ENCODE results near the gene LRFN3.
"Not testable (repeated sequence)": the region's sequence is repeated elsewhere in the genome, so short reads cannot be mapped to it uniquely, and the experiment has no call there.

Gene LRFN3, protein sequence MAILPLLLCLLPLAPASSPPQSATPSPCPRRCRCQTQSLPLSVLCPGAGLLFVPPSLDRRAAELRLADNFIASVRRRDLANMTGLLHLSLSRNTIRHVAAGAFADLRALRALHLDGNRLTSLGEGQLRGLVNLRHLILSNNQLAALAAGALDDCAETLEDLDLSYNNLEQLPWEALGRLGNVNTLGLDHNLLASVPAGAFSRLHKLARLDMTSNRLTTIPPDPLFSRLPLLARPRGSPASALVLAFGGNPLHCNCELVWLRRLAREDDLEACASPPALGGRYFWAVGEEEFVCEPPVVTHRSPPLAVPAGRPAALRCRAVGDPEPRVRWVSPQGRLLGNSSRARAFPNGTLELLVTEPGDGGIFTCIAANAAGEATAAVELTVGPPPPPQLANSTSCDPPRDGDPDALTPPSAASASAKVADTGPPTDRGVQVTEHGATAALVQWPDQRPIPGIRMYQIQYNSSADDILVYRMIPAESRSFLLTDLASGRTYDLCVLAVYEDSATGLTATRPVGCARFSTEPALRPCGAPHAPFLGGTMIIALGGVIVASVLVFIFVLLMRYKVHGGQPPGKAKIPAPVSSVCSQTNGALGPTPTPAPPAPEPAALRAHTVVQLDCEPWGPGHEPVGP

DNA sequence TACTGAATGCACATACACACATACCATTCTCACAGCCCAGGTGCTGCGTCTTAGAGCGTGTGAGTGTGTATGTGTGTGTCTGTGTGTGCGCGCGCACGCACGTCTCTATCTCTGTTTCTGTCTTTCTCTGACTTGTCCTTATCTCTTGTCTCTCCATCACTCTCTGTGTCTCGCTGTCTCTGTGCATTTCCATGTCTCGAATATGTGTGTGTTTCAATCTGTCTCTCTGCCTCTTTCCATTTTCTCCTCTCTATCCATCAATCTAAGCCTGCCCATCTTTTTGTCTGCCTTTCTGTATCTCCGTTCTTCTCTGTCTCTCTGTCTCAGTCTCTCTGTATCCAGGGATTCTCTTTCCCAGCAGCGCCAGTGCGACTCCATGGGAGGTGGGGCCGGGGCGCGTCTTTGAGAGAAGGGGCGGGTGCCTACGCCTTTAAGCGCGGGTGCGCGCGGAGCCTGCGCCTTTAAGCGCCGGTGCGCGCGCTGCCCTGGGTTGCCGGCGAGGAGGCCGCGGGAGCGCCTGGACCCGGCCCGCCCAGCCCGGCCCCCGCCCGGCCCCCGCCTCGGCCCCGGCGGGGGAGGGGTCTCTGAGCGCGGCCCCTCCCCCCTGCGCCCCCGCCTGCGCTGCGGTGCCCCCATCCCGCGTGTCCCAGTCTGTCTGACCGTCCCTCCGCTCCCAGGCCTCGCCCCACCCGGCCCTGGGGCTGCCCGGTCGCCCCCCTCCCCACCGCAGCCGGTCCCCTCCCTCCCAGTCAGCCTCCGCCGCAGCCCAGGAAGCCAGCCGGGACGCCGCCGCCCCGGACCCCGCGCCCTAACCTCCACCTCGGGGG, at the start of gene LRFN3:
Gene LRFN3, plus strand, starts transcription at position 464 of the 827 bp plus-strand sequence. CDS start 3,052 bp downstream, outside the sequence.
- peak; percentile 14 for DNase-seq

DNA sequence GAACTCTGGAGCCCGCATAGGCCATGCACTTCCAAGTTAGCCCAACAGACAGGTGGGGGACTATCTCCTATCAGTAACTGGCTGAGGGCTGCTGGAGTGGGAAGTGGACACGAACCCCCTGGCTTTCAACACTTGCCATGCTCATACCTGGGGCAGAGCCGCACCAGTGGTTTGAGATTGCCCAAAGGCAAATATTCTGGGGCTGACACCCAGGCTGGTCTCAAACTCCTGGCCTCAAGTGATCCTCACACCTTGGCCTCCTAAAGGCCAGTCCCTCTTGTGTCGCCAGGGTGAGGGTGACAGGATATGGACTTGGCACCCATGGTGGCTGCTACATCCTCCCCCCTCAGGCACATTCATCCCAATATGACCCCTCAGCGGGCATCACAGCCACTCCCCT, 49.0 kb upstream of the LRFN3 start:
- no peak for DNase-seq

DNA sequence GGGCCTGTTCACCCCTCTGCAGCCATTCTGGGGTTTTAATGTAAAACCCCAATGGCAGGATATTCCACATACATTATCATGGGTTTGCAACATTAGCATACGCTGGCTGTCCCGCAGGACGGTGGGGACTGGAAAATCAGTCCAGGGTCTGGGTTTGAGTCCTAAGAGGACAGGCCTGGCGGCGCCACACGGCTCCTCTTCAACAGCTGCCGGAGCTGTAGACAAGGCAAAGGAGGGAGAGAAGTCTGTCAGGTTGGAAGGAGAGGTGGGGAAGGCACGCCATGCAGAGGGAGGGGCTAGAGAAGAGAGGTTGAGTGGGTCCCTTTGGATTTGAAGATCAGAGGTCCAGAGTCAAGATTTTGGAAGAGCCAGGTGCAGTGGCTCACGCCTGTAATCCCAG, 47.8 kb upstream of the LRFN3 start:
- DNase-seq = no peak

DNA sequence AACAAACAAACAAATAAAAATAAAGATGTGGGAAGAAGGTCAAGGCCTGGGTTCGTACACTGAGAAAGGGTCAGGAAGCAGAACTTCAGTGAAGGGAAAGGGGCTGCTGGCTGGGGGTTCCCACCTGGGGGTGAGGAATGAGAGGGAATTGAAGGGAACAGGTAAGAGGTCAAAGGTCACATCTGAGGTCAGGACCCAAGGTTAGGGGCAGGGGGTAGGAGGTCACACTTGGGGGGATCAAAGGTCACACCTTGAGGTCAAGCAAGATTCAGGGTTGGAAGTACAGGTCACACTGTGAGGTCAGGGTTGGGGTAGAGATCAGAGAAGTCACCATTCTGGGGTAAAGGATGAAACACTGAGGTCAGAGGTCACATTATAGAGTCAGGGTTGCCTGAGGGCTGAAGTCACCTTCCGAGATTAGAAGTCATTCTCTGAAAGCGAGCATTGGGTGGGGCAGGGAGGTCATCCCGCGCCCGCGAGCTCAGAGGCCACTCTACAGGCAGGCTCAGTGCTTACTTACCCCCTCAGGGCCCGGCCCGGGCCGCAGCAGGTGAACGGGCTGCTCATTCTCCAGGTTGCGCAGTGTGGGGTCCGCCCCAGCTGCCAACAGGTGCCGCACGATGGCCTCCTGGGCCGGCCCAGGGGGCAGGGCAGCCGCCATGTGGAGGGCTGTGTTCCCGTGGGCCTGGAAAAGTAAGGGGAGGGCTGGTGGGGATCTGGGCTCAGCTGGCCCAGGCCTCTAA, 46.6 kb upstream of the LRFN3 start:
- DNase-seq = no peak

DNA sequence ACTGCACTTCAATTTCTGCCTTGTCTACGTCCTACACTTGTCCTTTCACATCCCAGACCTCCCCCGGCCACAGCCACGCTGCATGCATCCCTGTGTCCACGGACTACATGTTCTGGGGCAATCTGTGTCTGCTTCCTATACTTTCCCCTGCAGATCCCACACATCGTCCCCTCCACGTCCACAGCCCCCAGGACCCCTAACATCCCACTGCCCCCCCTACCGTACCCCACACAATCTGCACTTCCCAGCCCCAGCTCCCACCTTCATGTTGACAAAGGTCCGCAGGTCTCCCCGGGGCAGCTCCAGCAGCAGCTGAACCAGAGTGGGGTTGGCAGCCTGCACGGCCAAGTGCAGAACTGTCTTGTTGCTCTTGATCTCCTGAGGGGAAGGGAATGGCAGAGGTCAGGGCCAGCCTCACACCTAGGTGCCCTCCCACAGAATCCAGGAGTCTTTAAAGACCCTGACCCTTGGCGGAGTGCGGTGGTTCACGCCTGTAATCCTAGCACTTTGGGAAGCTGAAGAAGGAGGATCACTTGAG, 46.0 kb upstream of the LRFN3 start:
- no peak for DNase-seq

DNA sequence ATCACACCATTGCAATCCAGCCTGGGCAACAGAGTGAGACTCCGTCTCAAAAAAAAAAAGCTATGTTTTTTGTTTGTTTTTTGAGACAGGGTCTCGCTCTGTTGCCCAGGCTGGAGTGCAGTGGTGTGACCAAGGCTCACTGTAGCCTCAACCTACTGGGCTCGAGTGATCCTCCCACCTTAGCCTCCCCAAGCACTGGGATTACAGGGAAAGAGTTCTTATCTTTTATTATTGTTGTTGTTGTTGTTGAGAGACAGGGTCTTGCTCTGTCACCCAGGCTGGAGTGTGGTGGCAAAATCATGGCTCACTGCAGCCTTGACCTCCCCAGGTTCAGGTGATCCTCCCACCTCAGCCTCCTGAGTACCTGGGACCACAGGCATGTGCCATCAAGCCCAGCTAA, 44.4 kb upstream of the LRFN3 start:
- DNase-seq = not testable (repeated sequence)

DNA sequence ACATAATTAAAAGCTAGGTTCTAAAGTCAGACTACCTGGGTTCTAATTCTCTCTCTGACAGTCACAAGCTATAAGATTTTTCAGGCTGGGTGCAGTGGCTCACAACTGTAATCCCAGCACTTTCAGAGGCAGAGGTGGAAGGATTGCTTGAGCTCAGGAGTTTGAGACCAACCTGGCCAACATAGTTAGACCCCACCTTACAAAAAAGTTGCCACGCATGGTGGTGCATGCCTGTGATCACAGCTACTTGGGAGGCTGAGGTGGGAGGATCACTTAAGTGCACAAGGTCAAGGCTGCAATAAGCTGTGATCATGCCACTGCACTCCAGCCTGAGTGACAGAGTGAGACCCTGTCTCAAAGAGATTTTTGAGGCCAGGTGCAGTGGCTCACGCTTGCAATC, 41.8 kb upstream of the LRFN3 start:
- DNase-seq = no peak

DNA sequence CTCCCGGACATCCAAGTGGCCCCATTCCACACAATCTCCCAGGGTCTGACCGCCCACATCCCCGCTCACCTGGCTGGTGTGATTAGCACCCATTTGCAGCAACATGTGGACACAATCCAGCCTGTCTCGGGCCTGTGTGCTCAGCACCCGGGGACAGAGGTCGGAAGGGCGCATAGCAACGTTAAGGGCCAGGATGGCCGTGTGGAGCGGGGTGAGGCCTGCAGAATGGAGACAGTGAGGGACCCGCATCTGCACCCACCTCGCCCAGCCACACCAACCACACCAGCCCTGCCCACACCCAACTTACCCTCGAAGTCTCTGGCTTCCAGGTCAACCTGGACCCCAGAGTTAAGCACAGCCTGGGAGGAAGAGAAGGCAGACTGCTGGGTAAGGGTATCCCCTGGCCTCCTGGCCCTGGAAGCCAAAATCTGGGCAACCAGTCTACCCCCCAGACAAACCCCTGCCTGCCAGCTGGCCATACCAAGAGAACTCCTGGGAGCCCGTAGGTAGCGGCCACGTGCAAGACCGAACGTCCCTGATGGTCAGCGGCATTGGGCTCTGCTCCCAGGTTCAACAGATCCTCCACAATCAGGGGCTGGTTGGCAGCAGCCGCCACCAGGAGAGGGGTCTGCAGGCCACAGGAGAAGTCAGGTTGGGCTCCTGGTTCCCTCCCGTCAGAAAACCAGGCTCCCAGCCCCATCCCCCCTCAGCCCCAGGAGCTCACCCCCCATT, 40.1 kb upstream of the LRFN3 start:
- DNase-seq = no peak

DNA sequence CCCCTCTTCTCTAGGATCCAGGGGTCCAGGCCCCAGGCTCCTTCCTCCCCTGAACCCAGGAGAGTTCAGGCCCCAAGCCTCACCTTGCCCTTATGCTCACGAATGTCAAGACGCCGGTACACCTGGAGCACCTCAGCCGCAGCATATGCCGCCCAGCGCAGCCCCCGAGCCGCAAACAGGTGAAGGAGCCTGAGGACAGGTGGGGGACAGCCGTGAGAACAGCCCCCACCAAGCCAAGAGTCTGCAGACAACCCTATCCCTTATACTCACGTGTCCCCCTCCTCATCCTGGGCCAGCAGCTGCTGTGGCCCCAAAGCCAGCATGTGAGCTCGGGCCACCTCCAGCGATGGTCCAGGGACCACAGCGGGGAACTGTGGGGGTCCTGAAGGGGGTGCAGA, 39.5 kb upstream of the LRFN3 start:
- no peak for DNase-seq

DNA sequence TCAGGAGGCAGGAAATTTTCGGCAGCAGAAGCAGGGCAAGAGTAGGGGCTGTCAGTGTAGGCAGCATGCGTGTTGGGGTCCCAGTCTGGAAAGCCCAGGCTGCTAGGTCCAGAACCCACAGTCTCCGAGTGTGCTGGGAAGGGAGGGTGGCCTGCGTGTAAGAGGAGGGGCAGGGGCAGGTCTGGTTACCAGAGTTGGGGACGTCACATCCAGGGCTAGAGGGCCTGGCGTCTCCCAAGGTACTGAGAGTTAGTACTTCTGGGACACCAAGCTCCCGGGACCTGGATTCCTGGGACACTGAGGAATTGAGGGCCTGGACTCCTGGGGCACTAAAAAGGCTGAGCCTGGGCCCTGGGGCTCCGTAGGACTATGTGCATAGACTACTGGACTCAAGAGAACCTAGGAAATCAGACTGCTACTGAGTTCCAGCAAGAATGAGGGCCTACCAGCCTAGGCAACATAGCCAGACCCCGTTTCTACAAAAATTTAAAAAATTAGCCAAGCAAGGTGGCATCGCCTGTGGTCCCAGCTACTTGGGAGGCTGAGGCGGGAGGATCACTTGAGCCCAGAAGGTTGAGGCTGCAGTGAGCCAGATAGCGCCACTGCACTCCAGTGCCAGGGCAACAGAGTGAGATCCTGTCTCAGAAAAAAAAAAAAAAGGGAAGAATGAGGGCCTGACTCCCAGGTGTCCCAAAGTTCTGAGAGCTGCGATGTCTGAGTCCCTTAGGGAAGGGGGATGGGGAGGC, 38.3 kb upstream of the LRFN3 start:
- DNase-seq = no peak

DNA sequence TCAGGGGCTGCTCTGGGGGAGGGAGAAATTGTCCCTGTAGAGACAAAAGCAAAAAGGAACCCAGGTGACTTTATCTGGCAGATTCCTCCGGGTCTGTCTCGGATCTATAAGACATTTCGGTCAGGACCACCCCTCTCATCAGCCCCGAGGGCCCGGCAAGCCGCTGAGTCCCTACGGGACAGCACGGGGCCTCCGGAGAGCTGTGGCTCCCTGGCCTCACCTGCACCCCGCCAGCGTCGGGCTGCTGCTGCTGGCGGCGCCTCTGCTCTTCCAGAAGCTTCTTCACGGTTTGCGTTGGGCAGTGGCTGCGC, 37.7 kb upstream of the LRFN3 start:
- DNase-seq = no peak

DNA sequence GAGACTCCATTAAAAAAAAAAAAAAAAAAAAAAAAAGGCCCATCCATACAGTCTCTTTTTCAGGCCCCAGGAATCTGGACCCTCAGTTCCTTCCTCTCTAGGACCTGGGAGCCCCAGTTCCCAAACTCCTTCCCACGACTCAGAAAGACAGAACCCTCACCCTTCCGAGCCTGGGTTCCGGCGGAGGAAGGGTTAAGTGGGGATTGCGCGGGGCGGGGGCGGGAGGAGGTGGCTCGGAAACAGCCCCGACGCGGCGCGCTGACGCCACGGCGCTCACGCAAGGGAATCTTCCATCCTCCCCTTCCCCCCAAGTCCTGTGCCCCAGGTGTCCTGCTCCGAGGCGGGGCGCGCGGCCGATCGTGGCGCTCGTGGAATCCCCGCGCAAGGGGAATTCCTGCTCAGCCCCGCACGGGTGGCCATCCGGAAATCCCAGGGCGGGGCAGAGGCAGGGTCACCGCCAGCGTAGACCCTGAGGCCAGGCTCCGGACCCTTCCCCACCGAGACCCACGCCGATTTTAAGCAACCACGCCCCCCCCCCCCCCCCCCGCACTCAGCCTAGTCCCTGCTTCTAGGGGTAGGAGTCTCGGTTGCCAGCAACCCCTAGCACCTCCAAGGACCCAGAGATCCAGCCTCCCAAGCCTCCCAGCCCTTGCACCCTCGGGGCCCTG, 36.5 kb upstream of the LRFN3 start:
- DNase-seq = peak; percentile 67

DNA sequence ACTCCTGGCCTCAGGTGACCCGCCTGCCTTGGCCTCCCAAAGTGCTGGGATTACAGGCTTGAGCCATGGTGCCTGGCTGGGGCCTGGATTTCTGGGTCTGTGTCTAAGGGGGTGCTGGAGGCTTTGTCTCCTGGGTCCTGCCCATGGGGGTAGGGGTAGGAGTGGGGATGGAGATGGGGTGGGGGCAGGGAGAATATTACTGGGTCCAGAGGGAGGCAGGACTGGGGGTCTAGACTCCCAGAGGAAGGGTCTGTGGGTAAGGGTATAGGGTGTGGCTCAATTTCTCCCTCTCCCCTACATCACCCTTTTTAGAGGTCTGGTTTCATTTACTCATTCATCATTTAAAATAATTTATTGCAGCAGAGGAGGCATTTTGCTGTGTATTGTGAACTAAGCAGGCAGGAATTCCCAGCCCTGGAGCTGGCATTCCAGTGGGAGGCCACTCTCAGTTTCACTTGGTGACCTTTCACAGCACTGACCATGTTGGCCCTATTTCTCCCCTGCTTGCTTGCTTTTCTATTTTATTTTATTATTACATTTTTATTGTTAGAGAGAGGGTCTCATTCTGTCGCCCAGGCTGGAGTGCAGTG, 35.0 kb upstream of the LRFN3 start:
- no peak for DNase-seq

DNA sequence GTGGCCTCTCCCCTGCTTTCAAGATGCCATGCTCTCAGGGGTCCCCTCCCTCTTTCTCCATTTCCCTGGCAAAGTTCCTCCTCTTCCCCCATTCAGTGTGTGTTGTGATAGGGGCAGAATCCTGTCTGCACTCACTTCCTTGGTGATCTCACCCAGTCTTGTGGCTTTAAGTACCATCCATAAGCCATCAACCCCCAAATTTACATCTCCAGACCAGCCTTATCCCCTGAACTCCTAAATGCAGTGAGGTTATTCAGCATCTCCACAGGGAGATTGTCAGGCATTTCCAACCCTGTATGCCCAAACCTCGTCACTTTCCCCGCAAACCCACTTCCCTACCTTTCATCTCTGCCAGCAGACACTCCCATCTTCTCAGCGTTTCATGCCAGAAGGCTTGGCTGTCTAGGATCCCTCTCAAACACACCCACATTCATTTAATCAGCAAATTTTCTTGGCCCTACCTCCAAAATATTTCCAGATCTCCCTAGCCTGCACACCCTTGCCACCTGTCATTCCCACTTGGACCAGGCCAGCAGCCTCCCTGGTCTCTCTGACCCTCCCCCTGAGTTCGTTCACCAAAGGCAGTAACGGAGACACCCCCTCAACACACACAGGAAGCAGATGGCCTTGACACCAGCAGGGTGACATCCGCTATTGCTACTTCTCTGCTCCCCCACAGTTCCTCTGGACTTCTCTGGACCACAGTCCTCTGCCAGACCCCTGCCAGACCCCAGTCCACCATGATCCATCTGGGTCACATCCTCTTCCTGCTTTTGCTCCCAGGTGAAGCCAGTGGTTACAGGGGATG, 34.1 kb upstream of the LRFN3 start, which contains the start of gene HCST:
Gene HCST, plus strand, starts transcription at position 676 of the 808 bp plus-strand sequence. Its CDS starts 65 bp downstream, at position 741.
- no peak for DNase-seq

DNA sequence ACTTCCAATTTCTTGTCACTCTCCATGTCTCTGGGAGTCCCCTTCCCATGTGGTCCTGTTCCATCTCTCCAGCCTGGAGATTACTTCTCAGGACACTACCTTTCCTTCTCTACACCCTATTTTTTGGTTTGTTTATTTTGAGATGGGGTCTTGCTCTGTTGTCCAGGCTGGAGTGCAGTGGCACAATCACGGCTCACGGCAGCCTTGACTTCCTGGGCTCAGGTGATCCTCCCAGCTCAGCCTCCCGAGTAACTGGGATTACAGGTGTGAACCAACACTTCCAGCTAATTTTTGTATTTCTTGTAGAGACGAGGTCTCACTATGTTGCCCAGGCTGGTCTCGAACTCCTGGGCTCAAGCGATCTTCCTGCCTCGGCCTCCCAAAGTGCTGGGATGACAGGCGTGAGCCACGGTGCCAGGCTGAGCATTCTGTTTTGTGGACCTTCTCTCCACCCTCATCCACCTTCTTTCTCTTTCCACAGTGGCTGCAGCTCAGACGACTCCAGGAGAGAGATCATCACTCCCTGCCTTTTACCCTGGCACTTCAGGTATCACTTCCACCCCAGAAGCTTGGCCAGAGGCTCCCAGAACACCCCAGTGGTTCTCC, 33.2 kb upstream of the LRFN3 start:
- DNase-seq = no peak

DNA sequence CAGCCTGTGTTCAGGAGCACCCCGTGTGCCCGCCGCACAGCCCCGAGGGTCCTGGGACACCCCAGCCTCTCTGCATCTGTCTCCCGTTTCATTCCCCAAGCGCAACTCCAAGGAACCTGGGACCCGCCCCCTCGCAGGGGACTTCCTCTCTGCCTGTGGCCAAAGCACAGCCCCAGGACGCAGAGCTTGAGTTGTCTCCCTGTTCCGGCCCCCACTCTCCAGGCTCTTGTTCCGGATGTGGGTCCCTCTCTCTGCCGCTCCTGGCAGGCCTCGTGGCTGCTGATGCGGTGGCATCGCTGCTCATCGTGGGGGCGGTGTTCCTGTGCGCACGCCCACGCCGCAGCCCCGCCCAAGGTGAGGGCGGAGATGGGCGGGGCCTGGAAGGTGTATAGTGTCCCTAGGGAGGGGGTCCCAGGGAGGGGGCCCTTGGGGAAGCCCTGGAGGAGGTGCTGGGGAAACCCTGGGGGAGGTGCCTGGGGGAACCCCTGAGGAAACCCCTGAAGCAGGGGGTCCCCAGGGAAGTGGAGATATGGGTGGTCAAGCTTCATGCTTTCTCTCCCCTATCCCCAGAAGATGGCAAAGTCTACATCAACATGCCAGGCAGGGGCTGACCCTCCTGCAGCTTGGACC, 32.5 kb upstream of the LRFN3 start:
- peak; percentile 21 for DNase-seq

DNA sequence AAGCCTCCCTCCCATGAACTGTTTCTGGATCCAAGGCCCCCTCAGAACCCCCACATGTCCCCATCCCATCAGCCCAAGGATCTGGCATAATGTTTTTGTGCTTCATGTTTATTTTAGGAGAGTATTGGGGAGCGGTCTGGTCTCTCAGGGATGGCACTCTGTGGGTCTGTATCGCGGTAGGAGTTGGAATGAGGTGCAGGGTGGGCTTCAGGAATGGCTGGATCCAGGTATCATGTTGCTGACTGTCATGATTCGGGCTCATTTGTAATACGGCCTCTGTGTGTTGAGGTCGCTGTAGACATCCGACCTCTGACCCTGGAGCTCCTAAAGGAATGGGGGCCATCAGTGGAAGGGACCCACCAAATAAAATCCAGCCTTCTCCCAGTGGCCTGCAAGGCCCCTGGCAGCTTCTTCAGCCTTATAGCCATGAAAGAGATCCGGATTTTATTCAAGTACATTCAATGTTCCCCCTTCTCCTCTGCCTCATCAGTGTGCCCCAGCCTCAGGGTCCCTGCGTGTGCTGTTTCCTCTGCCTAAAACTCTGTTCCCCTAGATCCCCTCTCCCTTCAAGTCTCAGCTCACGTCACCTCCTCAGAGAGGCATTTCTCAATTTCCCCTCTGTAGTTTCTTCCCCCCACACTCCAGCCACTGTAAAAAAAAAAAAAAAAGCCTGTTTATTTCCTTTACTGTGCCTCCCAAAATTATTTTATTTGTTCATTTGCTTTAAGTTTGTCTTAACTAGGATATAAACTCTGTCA, 31.7 kb upstream of the LRFN3 start:
- no peak for DNase-seq
